ENCODE results near the gene MEIS2.

The MEIS2 gene

DNA sequence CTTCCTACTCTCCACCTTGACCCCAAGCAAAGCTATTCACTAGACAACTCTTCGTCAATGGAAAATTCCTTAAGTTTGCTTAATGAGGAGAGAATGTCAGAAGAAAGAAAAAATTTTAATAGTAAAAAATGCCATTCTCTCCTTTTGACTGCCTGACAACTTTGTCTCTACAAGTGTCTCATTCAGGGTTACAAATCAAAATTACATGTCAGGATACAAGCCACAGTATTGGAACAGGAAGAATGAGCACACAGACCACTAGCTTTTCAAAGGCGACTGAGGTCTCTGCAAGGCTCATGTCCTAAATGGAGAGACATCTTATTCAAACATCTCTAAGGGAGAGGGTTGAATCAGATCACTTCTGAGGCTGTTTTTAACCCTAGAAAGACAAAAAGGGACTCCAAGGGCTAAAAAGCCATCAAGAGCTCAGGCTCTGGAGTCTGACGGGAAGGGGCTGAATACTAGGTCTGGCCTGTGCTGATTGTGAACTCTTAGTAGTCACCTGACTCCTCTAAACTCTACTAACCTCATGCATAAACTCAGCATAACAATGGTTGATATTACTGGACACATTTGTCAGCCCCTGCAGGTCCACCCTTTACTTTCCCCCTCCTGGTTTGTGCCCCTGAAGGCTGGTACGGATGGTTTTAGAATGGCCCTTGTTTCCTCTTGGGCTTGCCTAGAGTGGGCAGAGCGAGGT is 12.8 kb upstream of the MEIS2 start:
- no peak for DNase-seq (ENCODE audit: low spot score)

DNA sequence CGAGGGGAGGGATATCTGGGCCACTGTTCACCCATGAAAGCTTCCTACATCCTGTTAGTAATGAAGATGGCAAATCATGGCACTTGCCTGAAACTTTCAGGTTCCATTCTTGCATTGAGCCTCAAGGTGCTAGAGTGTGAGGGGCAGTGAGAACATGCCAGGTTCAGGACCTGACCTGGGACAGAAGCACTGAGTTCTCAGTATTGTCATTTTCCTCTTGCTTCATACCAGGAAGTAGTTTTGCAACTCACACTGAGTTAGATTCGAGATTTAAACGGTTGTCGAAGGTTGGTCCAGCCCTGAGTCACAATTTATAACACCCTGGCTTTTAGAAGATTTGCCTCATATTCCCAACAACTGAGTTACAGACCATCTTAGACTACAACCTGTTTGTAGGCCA is 11.8 kb upstream of the MEIS2 start:
- DNase-seq (ENCODE audit: low spot score) = no peak

DNA sequence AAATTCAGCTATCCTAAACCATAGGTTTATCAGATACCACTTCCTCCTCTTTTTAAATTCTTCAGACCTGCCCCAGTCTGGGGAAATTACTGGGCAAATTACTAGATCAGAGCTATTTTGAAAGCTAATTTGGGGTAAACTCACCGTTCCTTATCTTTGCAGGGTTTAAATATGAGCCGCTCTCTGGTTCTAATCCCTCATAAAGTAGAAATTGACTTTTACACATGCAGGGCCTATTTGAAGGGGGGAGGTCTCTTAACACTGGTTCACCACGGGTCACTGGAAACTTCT is 11.0 kb upstream of the MEIS2 start:
- no peak for DNase-seq (ENCODE audit: low spot score)

DNA sequence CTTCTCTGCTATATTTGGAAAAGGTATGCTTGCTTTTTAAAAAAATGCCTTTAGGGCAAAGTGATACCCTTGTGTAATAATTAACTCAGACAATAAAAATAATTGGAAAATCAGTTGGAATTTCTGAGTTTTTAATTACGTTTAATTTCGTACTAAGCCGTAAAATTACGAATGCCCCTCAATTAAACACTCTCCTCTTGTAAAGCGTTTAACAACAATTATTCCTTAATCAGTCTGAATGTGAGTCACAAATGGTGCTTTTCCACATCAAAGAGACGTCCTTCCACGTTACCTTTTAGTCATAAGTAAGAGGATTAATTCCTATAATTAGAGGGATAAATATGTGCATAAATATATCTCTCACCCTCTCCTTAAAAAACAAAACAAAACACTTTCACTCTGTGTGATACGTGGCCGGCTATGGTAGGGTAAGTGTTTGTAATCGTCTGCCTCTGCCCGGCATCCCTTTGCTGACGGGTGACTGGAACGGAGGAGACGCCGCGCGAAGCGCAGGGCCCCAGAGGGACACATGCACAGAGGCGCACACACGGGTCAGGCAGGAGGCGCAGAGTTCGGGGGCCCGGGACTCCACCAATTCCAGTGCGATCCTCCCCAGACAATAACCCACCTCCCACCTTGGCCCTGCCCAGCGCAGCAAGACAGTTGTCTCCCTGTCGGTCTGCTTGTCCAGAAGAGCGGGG is 9.7 kb upstream of the MEIS2 start:
- DNase-seq (ENCODE audit: low spot score) = no peak

DNA sequence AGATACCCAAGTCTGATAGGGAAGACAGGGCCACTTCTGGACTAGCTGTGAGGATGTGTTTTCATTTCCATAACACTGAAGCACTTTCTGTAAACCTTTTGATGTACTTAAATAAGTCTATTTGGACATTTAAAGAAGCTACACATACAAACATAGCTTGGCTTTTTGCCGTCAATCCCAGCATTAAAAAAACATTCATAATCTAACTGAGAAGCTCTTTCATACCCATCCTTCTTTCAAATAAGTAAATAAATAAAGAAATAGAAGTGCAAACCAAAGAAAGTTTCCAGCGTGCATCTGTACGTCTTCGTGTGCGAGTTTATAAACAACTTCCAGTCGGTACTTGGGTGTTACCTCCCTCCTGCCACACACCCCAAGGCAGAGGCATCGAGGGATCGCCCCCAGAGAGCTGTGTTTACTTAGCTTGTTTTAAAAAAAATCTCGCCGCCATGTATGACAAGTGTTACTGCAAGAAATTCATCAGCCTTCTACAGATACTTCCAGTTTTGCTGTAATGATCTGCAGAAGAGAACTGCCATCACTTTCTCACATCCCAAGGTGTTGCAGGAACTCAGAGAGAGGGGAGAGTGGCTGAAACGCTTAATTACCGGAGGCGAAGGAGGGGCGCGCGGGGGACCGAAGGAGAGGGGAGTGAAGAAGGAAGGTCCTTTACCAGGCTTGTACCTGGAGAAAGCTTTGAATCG is 9.0 kb upstream of the MEIS2 start:
- DNase-seq (ENCODE audit: low spot score) = no peak

DNA sequence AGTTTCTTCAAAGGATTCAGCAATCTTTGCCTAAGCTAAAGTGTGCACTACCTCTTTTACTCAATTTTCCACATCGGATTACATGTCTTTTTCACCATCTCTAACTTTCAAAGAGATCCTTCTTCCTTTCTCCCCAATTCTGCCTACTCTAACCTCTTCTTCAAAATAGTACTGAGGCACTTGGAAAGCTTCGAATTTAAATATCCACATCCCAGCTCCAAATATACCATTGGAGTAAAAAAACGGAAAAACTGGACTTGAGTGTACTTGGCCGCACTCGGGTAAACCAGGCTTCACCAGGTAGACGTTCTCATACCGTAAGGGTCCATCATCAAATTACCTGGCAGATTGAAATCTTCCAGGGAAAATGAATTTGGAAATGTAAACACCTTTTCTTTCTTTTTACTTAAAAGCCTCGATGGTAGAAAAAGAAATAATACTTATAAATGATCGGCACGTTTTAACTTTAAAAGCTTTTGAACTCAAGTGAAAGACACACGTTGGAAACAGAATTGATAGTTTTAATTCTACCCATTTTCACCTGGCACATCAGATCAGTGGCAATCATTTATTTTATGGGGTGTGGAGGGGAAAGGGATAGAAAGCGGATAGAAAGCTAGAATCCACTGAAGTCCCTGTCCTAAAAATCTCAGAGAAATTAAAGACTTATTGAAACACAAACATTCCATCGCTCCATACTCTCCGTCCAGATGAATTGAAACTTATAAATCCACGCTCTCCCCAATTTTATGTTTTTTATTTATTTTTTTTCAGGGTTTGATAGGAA is 8.2 kb upstream of the MEIS2 start:
- no peak for DNase-seq (ENCODE audit: low spot score)

DNA sequence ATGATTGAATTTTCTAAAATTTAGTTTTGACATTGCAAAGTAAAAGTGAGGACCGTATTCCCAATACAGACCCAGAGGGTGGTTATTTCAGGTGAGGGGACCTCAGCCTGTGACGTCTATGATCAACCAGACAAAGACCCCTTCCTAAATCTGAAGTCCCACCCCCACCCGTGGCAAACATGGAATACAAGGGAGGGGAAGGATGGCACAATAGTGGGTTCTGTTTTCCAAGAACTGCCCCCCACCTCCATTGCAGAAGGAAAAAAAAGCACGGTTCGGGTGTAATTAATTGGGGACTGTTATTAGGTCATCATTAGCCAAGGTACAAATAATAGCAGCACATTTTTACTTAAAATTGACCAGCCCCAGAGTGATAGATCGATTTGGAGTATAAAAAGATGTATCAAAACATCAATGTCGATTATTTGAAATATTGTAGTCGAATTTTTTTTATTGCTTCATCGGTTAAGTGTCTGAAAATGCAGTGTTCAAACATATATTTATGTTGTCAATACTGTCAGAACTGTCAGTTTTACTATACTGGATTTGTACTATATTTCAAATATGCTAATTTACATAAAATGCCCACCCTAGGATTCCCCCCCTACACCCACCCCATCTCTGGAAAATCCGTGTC is 7.5 kb upstream of the MEIS2 start:
- DNase-seq (ENCODE audit: low spot score) = no peak

DNA sequence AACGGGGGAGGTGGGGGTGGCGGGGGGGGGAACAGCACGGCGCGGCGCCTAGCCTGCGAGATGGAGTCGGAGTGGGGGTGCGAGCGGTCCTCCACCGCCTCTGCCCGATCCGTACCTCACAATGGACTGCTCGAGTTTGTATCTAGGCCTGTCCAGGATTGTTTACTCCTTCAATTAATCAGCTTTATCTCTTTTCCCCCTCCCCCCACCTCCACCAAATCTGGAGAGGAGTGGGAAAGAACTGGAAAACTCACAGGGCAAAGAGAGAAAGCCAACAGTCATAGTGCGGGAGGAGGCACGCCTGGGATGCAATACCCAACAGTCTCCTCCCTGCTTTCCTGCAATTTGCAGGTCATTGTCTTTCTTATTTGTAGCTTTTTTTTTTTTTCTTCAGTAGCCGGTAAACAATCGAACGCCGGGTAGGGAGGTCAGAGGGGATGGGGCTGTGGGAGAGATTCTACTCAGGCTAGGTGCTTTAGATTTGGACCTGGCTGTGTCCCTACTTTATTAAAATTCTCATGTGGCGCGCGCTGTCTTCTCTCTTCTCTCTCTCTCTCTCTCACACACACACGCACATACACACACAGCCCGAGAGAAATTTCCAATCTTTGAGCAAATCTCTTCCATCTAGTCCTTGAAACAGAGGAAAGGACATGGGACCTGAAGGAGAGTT is 6.9 kb upstream of the MEIS2 start:
- no peak for DNase-seq (ENCODE audit: low spot score)

DNA sequence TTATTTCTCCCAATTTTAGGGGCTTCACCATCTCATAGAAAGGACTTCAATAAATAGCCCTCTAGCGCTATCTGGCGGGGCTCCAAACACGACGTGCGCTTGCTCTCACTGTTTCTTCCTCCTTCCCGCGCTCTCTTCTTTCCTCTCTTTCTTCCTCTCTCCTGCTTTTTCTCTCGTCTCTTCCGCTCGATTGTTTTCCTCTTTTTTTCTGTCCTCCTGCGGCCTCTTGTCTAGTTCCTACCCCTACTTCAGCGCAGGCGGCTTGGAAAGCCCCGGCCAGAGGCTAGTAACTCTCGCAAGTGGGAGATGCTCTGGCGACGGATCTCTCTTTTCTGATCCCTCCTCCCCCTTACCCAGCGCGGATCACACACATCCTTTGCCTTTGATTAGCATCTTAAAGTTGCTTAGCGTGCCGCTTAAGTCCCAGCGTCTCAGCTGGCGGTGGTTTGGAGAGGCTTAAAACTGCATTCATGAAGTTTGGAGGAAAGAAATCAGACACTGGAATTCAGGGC is 6.2 kb upstream of the MEIS2 start:
- peak; percentile 68 for DNase-seq (ENCODE audit: low spot score)

DNA sequence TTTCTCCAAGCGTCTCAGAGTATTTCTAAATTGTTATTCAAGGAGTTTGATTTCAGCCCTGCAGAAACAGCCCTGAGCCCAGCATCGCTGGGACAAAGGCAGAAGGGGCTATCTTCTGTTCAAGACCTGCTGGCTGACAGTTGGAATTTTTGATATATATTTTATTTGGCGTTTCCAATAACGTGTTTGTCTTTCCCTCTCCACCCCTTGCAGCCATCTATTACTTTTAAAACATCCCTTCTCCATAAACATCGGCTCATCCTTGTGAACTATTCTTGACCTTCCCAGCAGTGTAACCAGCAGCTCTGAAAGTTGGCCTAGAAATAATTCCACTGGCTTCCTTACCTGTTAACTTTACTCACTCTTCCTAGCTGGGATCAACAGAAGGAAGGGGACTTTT is 5.5 kb upstream of the MEIS2 start:
- no peak for DNase-seq (ENCODE audit: low spot score)

DNA sequence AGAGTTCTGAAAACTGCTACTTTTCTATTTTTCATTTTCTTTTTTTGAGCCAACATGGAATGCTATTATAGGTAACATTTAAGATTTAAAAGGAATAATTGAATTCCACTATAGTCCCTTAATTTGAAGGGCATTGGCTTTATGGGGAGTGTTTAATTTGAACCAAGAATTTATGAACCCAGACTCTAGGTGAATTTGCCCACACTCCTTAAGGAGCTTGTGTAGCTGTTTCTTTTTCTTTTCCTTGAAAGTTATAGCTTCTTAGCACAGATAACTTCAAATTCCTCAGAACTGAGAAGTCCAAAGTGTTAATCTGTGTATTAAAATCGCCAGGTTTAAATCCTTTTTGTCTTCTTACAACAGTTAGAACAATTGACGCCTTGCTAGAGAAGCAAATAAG is 4.7 kb upstream of the MEIS2 start:
- DNase-seq (ENCODE audit: low spot score) = no peak

DNA sequence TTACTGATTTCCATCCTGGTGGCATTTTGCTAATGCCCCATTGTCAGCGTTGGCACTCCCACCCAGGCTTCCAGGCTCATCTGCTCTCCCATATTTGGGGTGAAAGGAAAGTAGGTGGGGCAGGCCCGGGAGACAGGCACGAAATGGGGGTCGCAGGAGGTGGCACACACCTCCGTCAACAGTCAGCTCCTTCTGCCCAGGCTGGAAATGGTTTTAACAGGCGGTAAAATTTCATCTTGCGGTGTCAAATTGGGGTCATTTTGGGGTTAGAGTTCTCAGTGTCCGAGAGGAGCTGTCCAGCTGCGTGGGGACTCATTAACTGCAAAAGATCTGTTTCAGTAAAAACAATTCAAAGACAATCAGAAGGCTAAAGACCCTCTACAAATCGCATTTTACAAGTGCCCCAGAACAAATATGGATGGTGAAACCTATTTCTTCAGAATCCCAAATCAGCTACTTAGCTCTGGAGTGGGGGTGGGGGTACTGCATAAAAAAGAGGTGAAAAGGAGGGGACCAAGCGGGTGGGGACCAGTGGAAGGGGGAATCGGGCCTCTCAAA is 4.2 kb upstream of the MEIS2 start:
- DNase-seq (ENCODE audit: low spot score) = no peak

DNA sequence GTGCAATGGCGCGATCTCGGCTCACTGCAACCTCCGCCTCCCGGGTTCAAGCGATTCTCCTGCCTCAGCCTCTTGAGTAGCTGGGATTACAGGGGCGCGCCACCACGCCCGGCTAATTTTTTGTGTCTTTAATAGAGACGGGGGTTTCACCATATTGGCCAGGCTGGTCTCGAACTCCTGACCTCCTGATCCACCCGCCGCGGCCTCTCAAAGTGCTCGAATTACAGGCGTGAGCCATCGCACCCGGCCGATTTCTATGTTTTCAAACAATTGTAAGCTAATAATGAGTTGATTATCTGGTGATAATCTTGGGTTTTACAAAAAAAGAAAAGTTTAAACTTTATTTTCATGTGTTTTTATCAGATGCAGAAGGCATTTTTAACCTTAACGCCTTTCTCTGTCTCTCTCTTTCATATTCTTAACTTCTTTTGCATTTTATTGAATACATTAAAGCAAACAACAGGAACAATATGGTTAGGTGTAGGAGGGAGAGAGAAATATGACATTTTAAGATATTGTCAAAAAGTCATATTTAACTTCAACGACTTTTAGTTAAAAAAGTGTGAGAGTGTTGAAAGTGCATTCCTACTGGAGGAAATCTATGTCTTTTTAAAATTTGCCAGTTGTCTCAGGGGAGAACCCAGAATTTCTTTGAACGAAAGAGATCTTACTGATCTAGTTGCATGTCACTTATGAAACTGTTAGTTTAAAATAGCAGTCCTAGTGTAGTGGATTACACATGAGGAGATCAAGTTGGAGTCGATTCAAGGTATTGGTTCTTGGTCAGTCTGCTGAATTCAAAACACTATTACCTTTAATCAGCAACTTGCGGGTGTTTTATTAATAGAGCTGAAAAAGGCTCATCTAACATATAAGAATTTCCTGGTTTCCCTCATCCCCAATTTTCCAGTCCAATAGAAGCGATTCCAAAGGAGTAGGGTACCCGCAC is 3.4 kb upstream of the MEIS2 start:
- no peak for DNase-seq (ENCODE audit: low spot score)

DNA sequence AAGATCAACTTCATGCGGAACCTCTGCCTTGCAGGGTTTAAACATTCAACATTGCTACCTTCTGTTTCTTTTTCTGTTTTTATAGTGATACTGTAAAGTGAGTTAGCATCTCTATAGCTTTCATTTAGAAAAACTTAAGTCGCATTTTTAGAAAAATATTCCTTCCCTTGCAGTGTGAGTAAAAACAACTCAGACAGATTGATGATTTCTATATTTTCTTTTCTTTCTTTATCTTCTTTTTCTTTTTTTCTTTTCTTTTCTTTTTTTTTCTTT is 2.8 kb upstream of the MEIS2 start:
- no peak for DNase-seq (ENCODE audit: low spot score)

DNA sequence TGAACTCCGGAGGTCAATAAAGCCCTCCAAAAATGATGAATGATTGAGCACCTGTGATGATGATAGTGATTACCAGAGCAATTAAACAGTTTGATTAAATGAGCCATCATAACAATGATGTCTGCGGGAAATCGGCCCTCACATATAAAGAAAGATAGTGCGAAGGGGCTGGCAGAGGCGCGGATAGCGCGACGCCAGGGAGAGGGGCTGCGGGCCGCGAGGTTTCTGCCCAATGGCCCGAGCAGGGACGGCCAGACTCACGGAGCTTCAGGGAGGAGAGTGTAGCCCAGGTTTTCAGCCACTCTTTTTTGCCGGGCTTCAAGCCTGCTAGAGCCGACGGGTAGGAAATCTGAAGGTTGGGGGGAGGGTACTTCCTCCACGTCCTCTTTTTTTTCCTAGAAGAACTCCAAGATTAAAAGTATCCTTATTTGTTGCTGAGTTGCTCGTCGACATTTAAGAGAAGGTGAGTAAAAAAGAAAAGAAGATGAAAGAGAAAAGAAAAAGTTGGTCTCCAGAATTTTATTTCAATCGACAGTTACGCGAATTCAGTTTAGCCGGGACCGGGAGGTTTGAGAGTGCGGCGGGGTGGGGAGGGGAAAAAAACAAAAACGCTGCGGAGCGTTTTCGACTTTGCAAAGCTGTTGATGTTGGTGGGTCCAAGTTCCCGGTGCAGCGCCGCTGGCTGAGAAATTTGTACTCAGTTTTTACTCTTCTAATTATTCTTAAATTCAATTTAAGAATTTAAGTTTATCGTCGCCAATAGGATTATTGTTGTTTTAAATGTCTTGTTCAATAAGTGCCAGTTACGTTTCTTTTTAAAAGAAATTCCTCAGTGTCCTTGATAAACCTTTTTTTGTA is 2.2 kb upstream of the MEIS2 start:
- DNase-seq (ENCODE audit: low spot score) = no peak

DNA sequence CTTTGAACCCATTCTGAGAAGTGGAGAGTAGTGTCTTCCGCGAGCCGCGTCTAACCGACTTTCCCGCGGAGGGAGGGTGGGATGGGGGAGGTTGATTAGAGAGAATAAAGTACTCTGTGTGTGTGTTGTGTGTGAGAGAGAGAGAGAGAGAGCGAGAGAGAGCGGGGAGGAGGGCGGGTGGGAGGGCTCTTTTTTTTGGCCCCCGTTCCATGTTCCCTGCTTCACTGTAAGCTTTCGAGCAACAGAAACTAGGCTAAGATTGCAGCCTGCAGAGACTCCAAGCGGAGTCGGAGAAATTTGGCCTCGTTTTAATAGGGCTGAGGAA is 1.6 kb upstream of the MEIS2 start:
- peak; percentile 73 for DNase-seq (ENCODE audit: low spot score)

DNA sequence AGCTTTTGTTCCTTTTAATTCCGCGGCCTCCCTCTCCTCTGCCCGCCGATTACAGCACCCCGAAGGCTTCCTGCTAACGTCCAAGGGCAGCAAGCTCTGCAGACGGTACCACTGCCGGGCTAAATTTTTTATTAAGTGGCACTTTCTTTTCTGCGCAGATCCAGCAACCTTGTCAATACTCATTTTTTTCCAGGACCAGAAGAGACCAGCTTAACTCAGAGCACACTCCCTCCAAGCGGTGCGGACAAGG is 542 bp upstream of the MEIS2 start:
- no peak for DNase-seq (ENCODE audit: low spot score)

DNA sequence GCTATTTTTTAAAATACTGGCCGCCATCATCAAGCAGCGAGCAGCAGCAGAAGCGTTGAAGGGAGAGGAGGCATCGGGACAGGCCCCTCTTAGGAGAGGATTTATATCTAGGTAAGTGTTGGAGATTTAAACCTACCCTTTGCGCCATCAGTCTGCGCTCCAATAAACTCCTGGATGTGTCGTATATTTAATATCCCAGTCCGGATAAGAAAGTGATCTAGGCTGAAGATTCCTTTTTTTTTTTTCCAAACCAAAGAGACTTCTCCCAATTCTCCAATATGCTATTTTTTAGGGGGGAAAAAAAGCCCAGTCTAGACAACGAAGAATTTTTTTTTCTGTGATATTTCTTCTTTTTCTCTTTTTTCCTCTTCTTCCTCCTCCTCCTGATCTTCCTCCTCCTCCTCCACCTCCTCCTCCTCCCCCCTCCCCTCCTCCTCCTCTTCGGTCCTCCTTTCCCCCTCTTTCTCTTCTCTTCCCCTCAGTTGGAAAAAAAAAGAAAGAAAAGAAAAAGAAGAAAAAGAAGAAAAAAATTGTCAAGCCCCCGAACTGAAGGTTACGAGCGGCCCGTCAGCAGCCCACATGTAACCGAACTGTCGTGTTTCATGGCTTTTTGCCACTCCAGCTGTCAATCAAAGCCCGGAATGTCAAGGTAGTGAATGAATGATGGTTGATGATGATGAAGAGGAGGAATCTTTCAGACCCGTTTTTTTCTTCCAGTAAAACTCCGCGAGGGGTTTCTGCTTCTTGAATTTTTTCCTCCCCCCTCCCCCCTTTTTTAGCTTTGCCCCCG is 835 bp downstream of the MEIS2 start:
- peak; percentile 65 for DNase-seq (ENCODE audit: low spot score)

All from putamen (tissue), 1 donor.